ENCODE data around the gene GLRX. TPM values are rescaled to one million over a fixed set of nuclear protein-coding genes. Genes with fewer than 3 reads are reported as not detected.
"Not testable (repeated sequence)": the region's sequence is repeated elsewhere in the genome, so short reads cannot be mapped to it uniquely, and the experiment has no call there.

GLRX gene
- total RNA-seq, 1 donor from 2014 or later = 26.0 TPM

- not testable (repeated sequence) for DNase-seq
Measured at GRCh38 chr5:95851141-95851540, 28.6 kb upstream of the GLRX start.

- DNase-seq = no peak
Measured at GRCh38 chr5:95850391-95850894, 27.9 kb upstream of the GLRX start.

GRCh38 chr5:95848701-95849100 lies 26.2 kb upstream of the GLRX start:
- DNase-seq = no peak

GRCh38 chr5:95847261-95847592 lies 24.7 kb upstream of the GLRX start:
- DNase-seq = no peak

GRCh38 chr5:95846554-95847260 lies 24.2 kb upstream of the GLRX start:
- peak; percentile 87 for DNase-seq

GRCh38 chr5:95845391-95845790 lies 22.9 kb upstream of the GLRX start:
- DNase-seq = no peak

- DNase-seq = no peak
Measured at GRCh38 chr5:95843733-95844223, 21.3 kb upstream of the GLRX start.

GRCh38 chr5:95842854-95843544 lies 20.5 kb upstream of the GLRX start:
- peak; percentile 80 for DNase-seq

GRCh38 chr5:95841914-95842812 lies 19.6 kb upstream of the GLRX start:
- DNase-seq = peak; percentile 41

- no peak for DNase-seq
Measured at GRCh38 chr5:95840956-95841705, 18.6 kb upstream of the GLRX start.

- DNase-seq = no peak
Measured at GRCh38 chr5:95839658-95840057, 17.1 kb upstream of the GLRX start.

- no peak for DNase-seq
Measured at GRCh38 chr5:95838556-95838955, 16.0 kb upstream of the GLRX start.

GRCh38 chr5:95838001-95838520 lies 15.5 kb upstream of the GLRX start:
- DNase-seq = no peak

- no peak for DNase-seq
Measured at GRCh38 chr5:95837492-95837891, 15.0 kb upstream of the GLRX start.

- DNase-seq = not testable (repeated sequence)
Measured at GRCh38 chr5:95836971-95837370, 14.4 kb upstream of the GLRX start.

GRCh38 chr5:95836544-95836943 lies 14.0 kb upstream of the GLRX start:
- peak; percentile 30 for DNase-seq

GRCh38 chr5:95835682-95836385 lies 13.3 kb upstream of the GLRX start:
- DNase-seq = peak; percentile 23

- no peak for DNase-seq
Measured at GRCh38 chr5:95832664-95833063, 10.1 kb upstream of the GLRX start.

GRCh38 chr5:95830226-95830625 lies 7.7 kb upstream of the GLRX start:
- no peak for DNase-seq

- DNase-seq = no peak
Measured at GRCh38 chr5:95827892-95828246, 5.3 kb upstream of the GLRX start.

Measured in dermis blood vessel endothelial cell (primary cell).